Measurements from ENCODE around the gene ADCY1.

The ADCY1 gene

GRCh38 chr7:45692031-45692430, 117.9 kb downstream of the ADCY1 start:
- Histone ChIP-seq H3K4me3 (ENCODE audit: insufficient read depth, low read length, poor library complexity, severe bottlenecking) (no peak overlapping the region), H3K27ac (ENCODE audit: low read depth, low read length) (no peak overlapping the region), H3K36me3 (ENCODE audit: low read length) (no peaks in the 10 kb centered on the region), H2AFZ (ENCODE audit: low read depth, low read length, severe bottlenecking) (no peak overlapping the region), H3K4me2 (ENCODE audit: low read depth, low read length, poor library complexity, severe bottlenecking) (no peak overlapping the region), H3K27me3 (ENCODE audit: low read length) (no peaks in the 10 kb centered on the region), H4K20me1 (ENCODE audit: low read depth, low read length) (no peaks in the 10 kb centered on the region), H3K9me3 (ENCODE audit: insufficient read depth, low read length) (no peaks in the 10 kb centered on the region), H3K9ac (ENCODE audit: low read length) (no peak overlapping the region), H3K9me2 (replicated peaks; ENCODE audit: insufficient read depth, low read length) (no peaks in the 10 kb centered on the region), H3K79me2 (ENCODE audit: insufficient read depth, low read length) (no peaks in the 10 kb centered on the region), H3F3A (ENCODE audit: insufficient read depth) (no peaks in the 10 kb centered on the region)
- TF ChIP-seq EZH2phosphoT487 (conservative IDR thresholded peaks at IDR 0.05; ENCODE audit: low read length), result no peak
- TF ChIP-seq CTCF (IDR thresholded peaks at IDR 0.05; ENCODE audit: insufficient read depth, low read length, poor library complexity, severe bottlenecking), result no peak

GRCh38 chr7:45695249-45695995, 121.3 kb downstream of the ADCY1 start:
- Histone ChIP-seq H3F3A (ENCODE audit: insufficient read depth) (no peaks in the 10 kb centered on the region), H3K9me2 (replicated peaks; ENCODE audit: insufficient read depth, low read length) (no peaks in the 10 kb centered on the region), H3K79me2 (ENCODE audit: insufficient read depth, low read length) (no peaks in the 10 kb centered on the region), H2AFZ (ENCODE audit: low read depth, low read length, severe bottlenecking) (no peak overlapping the region), H3K4me2 (ENCODE audit: low read depth, low read length, poor library complexity, severe bottlenecking) (no peak overlapping the region), H3K36me3 (ENCODE audit: low read length) (no peaks in the 10 kb centered on the region), H3K9me3 (ENCODE audit: insufficient read depth, low read length) (no peaks in the 10 kb centered on the region), H3K4me3 (ENCODE audit: insufficient read depth, low read length, poor library complexity, severe bottlenecking) (no peak overlapping the region), H3K27me3 (ENCODE audit: low read length) (no peaks in the 10 kb centered on the region), H4K20me1 (ENCODE audit: low read depth, low read length) (no peaks in the 10 kb centered on the region), H3K27ac (ENCODE audit: low read depth, low read length) (no peak overlapping the region), H3K9ac (ENCODE audit: low read length) (no peak overlapping the region)
- TF ChIP-seq EZH2phosphoT487 (conservative IDR thresholded peaks at IDR 0.05; ENCODE audit: low read length) (no peak), CTCF (IDR thresholded peaks at IDR 0.05; ENCODE audit: insufficient read depth, low read length, poor library complexity, severe bottlenecking) (no peak)

GRCh38 chr7:45696476-45696875, 122.3 kb downstream of the ADCY1 start:
- Histone ChIP-seq H3K9me2 (replicated peaks; ENCODE audit: insufficient read depth, low read length) (no peaks in the 10 kb centered on the region), H3K4me2 (ENCODE audit: low read depth, low read length, poor library complexity, severe bottlenecking) (no peak overlapping the region), H3K79me2 (ENCODE audit: insufficient read depth, low read length) (no peaks in the 10 kb centered on the region), H3K36me3 (ENCODE audit: low read length) (no peaks in the 10 kb centered on the region), H3K27me3 (ENCODE audit: low read length) (no peaks in the 10 kb centered on the region), H3K27ac (ENCODE audit: low read depth, low read length) (no peak overlapping the region), H3K4me3 (ENCODE audit: insufficient read depth, low read length, poor library complexity, severe bottlenecking) (no peak overlapping the region), H4K20me1 (ENCODE audit: low read depth, low read length) (no peaks in the 10 kb centered on the region), H3F3A (ENCODE audit: insufficient read depth) (no peaks in the 10 kb centered on the region), H3K9ac (ENCODE audit: low read length) (no peak overlapping the region), H2AFZ (ENCODE audit: low read depth, low read length, severe bottlenecking) (no peak overlapping the region), H3K9me3 (ENCODE audit: insufficient read depth, low read length) (no peaks in the 10 kb centered on the region)
- TF ChIP-seq EZH2phosphoT487 (conservative IDR thresholded peaks at IDR 0.05; ENCODE audit: low read length), result no peak
- TF ChIP-seq CTCF (IDR thresholded peaks at IDR 0.05; ENCODE audit: insufficient read depth, low read length, poor library complexity, severe bottlenecking), result no peak

Data from SU-DHL-6 (cell line).